ENCODE measurements around the gene DGCR6L.
"Not testable (repeated sequence)": the region's sequence is repeated elsewhere in the genome, so short reads cannot be mapped to it uniquely, and the experiment has no call there.

The DGCR6L gene

GRCh38 chr22:20307448-20308447, 12.1 kb downstream of the DGCR6L start:
- H3K4me2 ChIP-seq (ENCODE audit: insufficient read depth, low read length), result not testable (repeated sequence)

GRCh38 chr22:20306646-20307447, 13.0 kb downstream of the DGCR6L start:
- H2AFZ ChIP-seq (ENCODE audit: low read depth, low read length); H4K20me1 ChIP-seq (ENCODE audit: insufficient read depth, low read length); H3K4me1 ChIP-seq (ENCODE audit: insufficient read depth, low read length); H3K79me2 ChIP-seq (ENCODE audit: insufficient read depth, low read length); H3K36me3 ChIP-seq (ENCODE audit: insufficient read depth, low read length); DNase-seq; ATAC-seq (ENCODE audit: insufficient read depth, low read depth); H3K27me3 ChIP-seq (ENCODE audit: insufficient read depth, low read length, poor library complexity); H3K4me2 ChIP-seq (ENCODE audit: insufficient read depth, low read length); H3K9me3 ChIP-seq (ENCODE audit: insufficient read depth, low read length, severe bottlenecking); H3K9ac ChIP-seq (ENCODE audit: low read depth, low read length); H3K27ac ChIP-seq (ENCODE audit: low read length); H3K4me3 ChIP-seq (ENCODE audit: low read depth in 1 of 2, low read length in 2 of 2): not testable (repeated sequence)

More at GRCh38 chr22:20307448-20308447, 12.1 kb downstream of the DGCR6L start:
- not testable (repeated sequence) for H3K4me1 ChIP-seq (ENCODE audit: insufficient read depth, low read length); H3K9me3 ChIP-seq (ENCODE audit: insufficient read depth, low read length, severe bottlenecking); H3K4me3 ChIP-seq (ENCODE audit: low read depth in 1 of 2, low read length in 2 of 2); H2AFZ ChIP-seq (ENCODE audit: low read depth, low read length); ATAC-seq (ENCODE audit: insufficient read depth, low read depth); DNase-seq; H3K9ac ChIP-seq (ENCODE audit: low read depth, low read length); H3K27me3 ChIP-seq (ENCODE audit: insufficient read depth, low read length, poor library complexity); H3K27ac ChIP-seq (ENCODE audit: low read length); H4K20me1 ChIP-seq (ENCODE audit: insufficient read depth, low read length); H3K36me3 ChIP-seq (ENCODE audit: insufficient read depth, low read length); H3K79me2 ChIP-seq (ENCODE audit: insufficient read depth, low read length)

GRCh38 chr22:20305894-20306645, 13.8 kb downstream of the DGCR6L start:
- no peaks in the 10 kb centered on the region for H3K36me3 ChIP-seq (ENCODE audit: insufficient read depth, low read length)
- no peak overlapping the region for H3K27ac ChIP-seq (ENCODE audit: low read length)
- no peaks in the 10 kb centered on the region for H4K20me1 ChIP-seq (ENCODE audit: insufficient read depth, low read length)
- TF ChIP-seq, protein P1, sequence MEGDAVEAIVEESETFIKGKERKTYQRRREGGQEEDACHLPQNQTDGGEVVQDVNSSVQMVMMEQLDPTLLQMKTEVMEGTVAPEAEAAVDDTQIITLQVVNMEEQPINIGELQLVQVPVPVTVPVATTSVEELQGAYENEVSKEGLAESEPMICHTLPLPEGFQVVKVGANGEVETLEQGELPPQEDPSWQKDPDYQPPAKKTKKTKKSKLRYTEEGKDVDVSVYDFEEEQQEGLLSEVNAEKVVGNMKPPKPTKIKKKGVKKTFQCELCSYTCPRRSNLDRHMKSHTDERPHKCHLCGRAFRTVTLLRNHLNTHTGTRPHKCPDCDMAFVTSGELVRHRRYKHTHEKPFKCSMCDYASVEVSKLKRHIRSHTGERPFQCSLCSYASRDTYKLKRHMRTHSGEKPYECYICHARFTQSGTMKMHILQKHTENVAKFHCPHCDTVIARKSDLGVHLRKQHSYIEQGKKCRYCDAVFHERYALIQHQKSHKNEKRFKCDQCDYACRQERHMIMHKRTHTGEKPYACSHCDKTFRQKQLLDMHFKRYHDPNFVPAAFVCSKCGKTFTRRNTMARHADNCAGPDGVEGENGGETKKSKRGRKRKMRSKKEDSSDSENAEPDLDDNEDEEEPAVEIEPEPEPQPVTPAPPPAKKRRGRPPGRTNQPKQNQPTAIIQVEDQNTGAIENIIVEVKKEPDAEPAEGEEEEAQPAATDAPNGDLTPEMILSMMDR (IDR thresholded peaks at IDR 0.05; ENCODE audit: borderline replicate concordance, extremely low read depth, low read length, poor library complexity, severe bottlenecking), result no peak
- no peak for TF ChIP-seq EZH2 (IDR thresholded peaks at IDR 0.05; ENCODE audit: borderline replicate concordance, low read depth, low read length, severe bottlenecking)
- no peak overlapping the region for H3K9ac ChIP-seq (ENCODE audit: low read depth, low read length)
- H3K4me1 ChIP-seq (ENCODE audit: insufficient read depth, low read length), result peaks cover 5% of the 10 kb centered on the region; the same call in 1 of the 2 replicates
- no peak overlapping the region for H3K4me3 ChIP-seq (ENCODE audit: low read depth in 1 of 2, low read length in 2 of 2)
- no peak overlapping the region for H3K4me2 ChIP-seq (ENCODE audit: insufficient read depth, low read length)
- H3K9me3 ChIP-seq (ENCODE audit: insufficient read depth, low read length, severe bottlenecking), result no peaks in the 10 kb centered on the region
- peak; percentile 41 for DNase-seq
- H2AFZ ChIP-seq (ENCODE audit: low read depth, low read length), result peak overlapping the region; percentile 58; the same call in 1 of the 2 replicates
- H3K79me2 ChIP-seq (ENCODE audit: insufficient read depth, low read length), result no peaks in the 10 kb centered on the region
- peak; percentile 72 for ATAC-seq (ENCODE audit: insufficient read depth, low read depth)
- H3K27me3 ChIP-seq (ENCODE audit: insufficient read depth, low read length, poor library complexity), result peaks cover under 1% of the 10 kb centered on the region

GRCh38 chr22:20305230-20305893, 14.5 kb downstream of the DGCR6L start:
- not testable (repeated sequence) for H3K36me3 ChIP-seq (ENCODE audit: insufficient read depth, low read length); H3K27me3 ChIP-seq (ENCODE audit: insufficient read depth, low read length, poor library complexity); DNase-seq; H3K79me2 ChIP-seq (ENCODE audit: insufficient read depth, low read length); H3K9me3 ChIP-seq (ENCODE audit: insufficient read depth, low read length, severe bottlenecking); H3K4me3 ChIP-seq (ENCODE audit: low read depth in 1 of 2, low read length in 2 of 2); H3K4me1 ChIP-seq (ENCODE audit: insufficient read depth, low read length); H3K9ac ChIP-seq (ENCODE audit: low read depth, low read length); H2AFZ ChIP-seq (ENCODE audit: low read depth, low read length); H4K20me1 ChIP-seq (ENCODE audit: insufficient read depth, low read length); H3K4me2 ChIP-seq (ENCODE audit: insufficient read depth, low read length); H3K27ac ChIP-seq (ENCODE audit: low read length)
- ATAC-seq (ENCODE audit: insufficient read depth, low read depth), result peak; percentile 25; the same call in 2 of the 3 replicates
